HEK293T (cell line): ENCODE results near the gene SUZ12.
A peak's percentile ranks its signal among the peaks of the same experiment; 100 is the strongest.

Source experiments
- CTCF ChIA-PET: fragments of 350-600 bp; formaldehyde crosslinking; extraction: SDS; loops from one replicate; lab custom pipeline; 2021; ENCODE audit warnings: antibody characterized with exemption, inconsistent platforms; lab: Yijun Ruan, JAX
- POLR2A ChIA-PET: fragments of 350-600 bp; formaldehyde crosslinking; extraction: SDS; loops from one replicate; lab custom pipeline; 2020; ENCODE audit warnings: antibody characterized with exemption, inconsistent platforms; lab: Yijun Ruan, JAX
- DNase-seq: peaks from one replicate; pipeline ENCODE4 v3.0.0; 2012; ENCODE audit warnings: mixed read lengths; ENCODE audit errors: extremely low spot score
- ARNT ChIP-seq: fragments of 450-650 bp; IDR thresholded peaks from 2 replicates; pipeline ENCODE4 v1.6.1; 2017; ENCODE audit warnings: mild to moderate bottlenecking
- BHLHE40 ChIP-seq: fragments of 450-650 bp; IDR thresholded peaks from 2 replicates; pipeline ENCODE4 v1.6.1; 2016; ENCODE audit warnings: mild to moderate bottlenecking, moderate library complexity, borderline replicate concordance
- CTBP1 ChIP-seq: fragments of 450-650 bp; IDR thresholded peaks from 2 replicates; pipeline ENCODE4 v1.6.1; 2016; ENCODE audit warnings: borderline replicate concordance
- ELF4 ChIP-seq: fragments of 450-650 bp; IDR thresholded peaks from 2 replicates; pipeline ENCODE4 v1.6.1; 2017; ENCODE audit warnings: antibody characterized with exemption
- FOXA1 ChIP-seq: fragments of 450-650 bp; IDR thresholded peaks from 2 replicates; pipeline ENCODE4 v1.6.1; 2016; ENCODE audit warnings: mild to moderate bottlenecking
- FOXK2 ChIP-seq: fragments of 450-650 bp; IDR thresholded peaks from 2 replicates; pipeline ENCODE4 v1.6.1; 2016; ENCODE audit warnings: mild to moderate bottlenecking
- FOXM1 ChIP-seq: fragments of 450-650 bp; IDR thresholded peaks from 2 replicates; pipeline ENCODE4 v1.6.1; 2017; ENCODE audit warnings: mild to moderate bottlenecking, borderline replicate concordance
- HDGF ChIP-seq: fragments of 450-650 bp; IDR thresholded peaks from 2 replicates; pipeline ENCODE4 v1.6.1; 2017; ENCODE audit warnings: antibody characterized with exemption, borderline replicate concordance
- L3MBTL2 ChIP-seq: fragments of 450-650 bp; conservative IDR thresholded peaks from 2 replicates; pipeline ENCODE4 v1.6.1; 2016; ENCODE audit warnings: mild to moderate bottlenecking
- LEF1 ChIP-seq: fragments of 450-650 bp; IDR thresholded peaks from 2 replicates; pipeline ENCODE4 v1.6.1; 2017; ENCODE audit warnings: mild to moderate bottlenecking, borderline replicate concordance
- NFRKB ChIP-seq: fragments of 450-650 bp; IDR thresholded peaks from 2 replicates; pipeline ENCODE4 v1.6.1; 2016; ENCODE audit warnings: mild to moderate bottlenecking, moderate library complexity
- SP1 ChIP-seq: fragments of 450-650 bp; IDR thresholded peaks from 2 replicates; pipeline ENCODE4 v1.6.1; 2017
- SUZ12 ChIP-seq: fragments of 450-650 bp; IDR thresholded peaks from 2 replicates; pipeline ENCODE4 v1.6.1; 2016; ENCODE audit warnings: mild to moderate bottlenecking
- TARDBP ChIP-seq: fragments of 450-650 bp; IDR thresholded peaks from 2 replicates; pipeline ENCODE4 v1.6.1; 2016
- ZNF384 ChIP-seq: fragments of 450-650 bp; IDR thresholded peaks from 2 replicates; pipeline ENCODE4 v1.6.1; 2016
- TF ChIP-seq, protein P1 (sequence below): fragments of 450-650 bp; IDR thresholded peaks from 2 replicates; pipeline ENCODE4 v1.6.1; 2016

SUZ12 gene

GRCh38 chr17:31936615-31937609 is at the start of gene SUZ12:
Gene SUZ12 (plus strand): TSS chr17:31937007. CDS start chr17:31937247, 240 bp downstream.
- ChIA-PET POLR2A (interaction anchor here (0.6 to 1.6 kb wide), 4 partner anchors 12 to 695 kb away, joined by 3 to 7 read pairs (median 4); partner anchors contain the start of gene UTP6), CTCF (interaction anchor here (0.6 kb wide), 2 partner anchors 10 to 27 kb away, joined by 3 read pairs; no protein-coding TSS in a partner anchor)
- TF ChIP-seq L3MBTL2: peak; percentile 64
- TF ChIP-seq, protein P1, sequence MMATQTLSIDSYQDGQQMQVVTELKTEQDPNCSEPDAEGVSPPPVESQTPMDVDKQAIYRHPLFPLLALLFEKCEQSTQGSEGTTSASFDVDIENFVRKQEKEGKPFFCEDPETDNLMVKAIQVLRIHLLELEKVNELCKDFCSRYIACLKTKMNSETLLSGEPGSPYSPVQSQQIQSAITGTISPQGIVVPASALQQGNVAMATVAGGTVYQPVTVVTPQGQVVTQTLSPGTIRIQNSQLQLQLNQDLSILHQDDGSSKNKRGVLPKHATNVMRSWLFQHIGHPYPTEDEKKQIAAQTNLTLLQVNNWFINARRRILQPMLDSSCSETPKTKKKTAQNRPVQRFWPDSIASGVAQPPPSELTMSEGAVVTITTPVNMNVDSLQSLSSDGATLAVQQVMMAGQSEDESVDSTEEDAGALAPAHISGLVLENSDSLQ: peak; percentile 80
- DNase-seq: peak; percentile 40

DNA sequence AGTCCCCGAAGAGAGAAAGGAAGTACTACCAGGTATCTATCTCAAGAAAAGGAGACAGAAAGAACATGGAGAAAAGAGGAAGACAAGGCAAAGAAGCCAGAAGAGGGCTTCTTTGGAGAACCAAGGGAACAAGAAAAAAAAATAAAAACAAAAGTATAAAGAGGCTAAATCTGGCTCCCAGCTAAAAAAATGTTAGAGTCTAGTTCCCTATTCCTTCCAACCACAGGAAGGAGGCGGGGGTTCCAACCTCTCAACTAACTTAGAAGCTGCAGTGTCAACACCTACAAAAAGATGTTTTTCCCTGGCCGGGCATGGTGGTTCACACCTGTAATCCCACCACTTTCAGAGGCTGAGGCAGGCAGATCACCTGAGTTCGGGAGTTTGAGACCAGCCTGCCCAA is 48.7 kb upstream of the SUZ12 start:
- CTCF ChIA-PET: no interaction called here
- POLR2A ChIA-PET: no interaction called here
- TF ChIP-seq LEF1 (no peak), L3MBTL2 (no peak), SP1 (no peak), SUZ12 (no peak), ARNT (no peak), FOXA1 (no peak), TARDBP (no peak), FOXM1 (no peak), ZNF384 (no peak), CTBP1 (no peak), FOXK2 (no peak), ELF4 (no peak), HDGF (no peak), BHLHE40 (no peak), NFRKB (no peak)
- TF ChIP-seq, protein P1: no peak
- no peak for DNase-seq

DNA sequence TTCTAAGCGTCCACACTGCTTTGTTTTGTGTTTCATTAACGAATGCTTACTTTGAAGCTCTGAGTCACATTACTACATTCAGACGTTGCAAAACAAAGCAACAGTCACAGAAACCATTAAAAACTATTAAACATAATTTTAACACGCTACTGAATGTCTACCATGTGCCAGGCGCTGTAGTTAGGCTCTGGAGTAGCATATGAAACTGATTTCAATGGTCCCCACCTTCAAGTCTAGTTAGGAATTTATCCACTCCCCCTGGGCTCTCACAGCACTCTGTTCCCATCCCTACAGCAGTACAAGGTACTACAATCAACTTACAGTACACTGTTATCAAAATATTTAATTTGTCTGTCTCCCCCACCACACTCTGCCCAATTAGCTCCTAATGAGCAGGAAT is 35.9 kb upstream of the SUZ12 start:
- ChIA-PET CTCF (interaction anchor here (0.6 to 1.1 kb wide), 7 partner anchors 10 to 461 kb away, joined by 3 to 8 read pairs (median 3); no protein-coding TSS in a partner anchor), POLR2A (interaction anchor here (0.6 to 2.6 kb wide), 16 partner anchors 8 to 1424 kb away, joined by 3 to 15 read pairs (median 4); partner anchors contain the start of genes COPRS, GOSR1 and SUZ12)
- TF ChIP-seq ZNF384 (no peak), CTBP1 (no peak), FOXM1 (no peak)
- DNase-seq: peak; percentile 15

DNA sequence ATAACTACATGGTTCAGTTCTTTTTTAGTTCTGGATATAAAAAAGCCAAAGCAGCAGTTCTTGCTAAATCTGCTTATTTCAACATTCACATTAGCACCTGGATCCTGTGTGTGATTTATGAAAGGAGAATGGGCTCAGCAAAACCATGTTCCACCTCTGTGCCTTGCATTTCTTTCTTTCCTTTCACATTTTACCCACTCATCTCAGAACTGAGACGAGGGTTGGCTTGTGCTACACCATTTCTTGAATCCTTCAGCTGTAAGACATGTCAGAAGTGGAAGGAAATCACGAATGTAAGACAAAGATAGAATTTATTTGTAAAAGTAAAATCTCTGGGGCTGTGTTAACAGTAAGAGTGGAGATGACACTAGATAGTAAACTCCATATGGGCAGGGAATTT is 34.1 kb upstream of the SUZ12 start:
- ChIA-PET POLR2A (interaction anchor here (1.8 to 2.6 kb wide), 2 partner anchors 10 to 44 kb away, joined by 11 to 13 read pairs; partner anchors contain the start of gene COPRS), CTCF (no interaction called here)
- no peak for DNase-seq
- TF ChIP-seq SUZ12: no peak
- TF ChIP-seq CTBP1: no peak
- no peak for TF ChIP-seq ZNF384
- TF ChIP-seq ARNT: no peak
- no peak for TF ChIP-seq NFRKB
- no peak for TF ChIP-seq ELF4
- no peak for TF ChIP-seq LEF1
- TF ChIP-seq, protein P1: no peak
- no peak for TF ChIP-seq HDGF
- no peak for TF ChIP-seq L3MBTL2
- TF ChIP-seq SP1: no peak
- TF ChIP-seq FOXM1: no peak
- no peak for TF ChIP-seq BHLHE40

- CTCF ChIA-PET: no interaction called here
- POLR2A ChIA-PET: interaction anchor here (2.6 kb wide), 1 partner anchor 9 kb away, joined by 13 read pairs; no protein-coding TSS in a partner anchor
- TF ChIP-seq FOXK2 (no peak), FOXM1 (no peak), LEF1 (no peak), L3MBTL2 (no peak), ELF4 (no peak), SUZ12 (no peak), ZNF384 (no peak), ARNT (no peak), NFRKB (no peak), BHLHE40 (no peak), HDGF (no peak), CTBP1 (no peak), SP1 (no peak), TARDBP (no peak)
- TF ChIP-seq, protein P1: no peak
- no peak for DNase-seq
Measured at GRCh38 chr17:31903401-31903800, 33.4 kb upstream of the SUZ12 start.
